K562 (cell line): Measurements from ENCODE around the gene NRP2. TPM values are rescaled to one million over a fixed set of nuclear protein-coding genes. Genes with fewer than 3 reads are reported as not detected.

Experiments
- ATAC-seq: fragments of 200-7000 bp; cut with Tn5 transposase; 3 replicates; pipeline ENCODE4 v1.9.1; 2020; ENCODE audit warnings: moderate library complexity
- BruUV-seq: library from RNA; stranded (reverse); fragments of 400-500 nt; replicated peaks from 2 replicates; lab custom pipeline; 2021; lab: Mats Ljungman, UMichigan
- CTCF ChIA-PET: fragments of 300-600 bp; formaldehyde crosslinking; extraction: SDS; loops from one replicate; lab custom pipeline; 2021; ENCODE audit warnings: low intra/inter-chr PET ratio; lab: Yijun Ruan, JAX
- POLR2A ChIA-PET: fragments of 300-600, 350-650 bp; sonication (Branson Sonifier 250); formaldehyde crosslinking; extraction: SDS; loops from one replicate; lab custom pipeline; 2021; ENCODE audit warnings: antibody characterized with exemption, inconsistent platforms; lab: Yijun Ruan, JAX
- DNase-seq, 4 experiments: peaks; one replicate each; pipeline versions ENCODE4 v3.0.0 to v3.0.0-alpha.2; 2011 to 2018; ENCODE audit warnings: low spot score in 3 of 4, mixed read lengths in 3 of 4; ENCODE audit errors: extremely low read depth in 1 of 4
- FAIRE-seq: peaks from 2 replicates; lab custom pipeline; 2011; peaks lifted over from hg19 to GRCh38; lab: Jason Lieb, UNC
- H2AFZ ChIP-seq: 2 replicates; pipeline ENCODE4 v1.6.0; 2011; ENCODE audit warnings: low read depth, low read length, control low read depth, inconsistent platforms
- H3K27ac ChIP-seq: fragments of 200-600 bp; 3 replicates; pipeline ENCODE4 v1.8.0; 2011; ENCODE audit warnings: low read depth, mild to moderate bottlenecking, control low read depth, inconsistent platforms, low read length, moderate library complexity, mixed read lengths; ENCODE audit errors: extremely low read depth
- H3K27me3 ChIP-seq, 2 experiments: fragments of 300-600 bp in 1 of 2; 2 replicates in 1 of 2; 3 replicates in 1 of 2; pipeline versions ENCODE4 v1.6.0 to v1.8.0; 2011; ENCODE audit warnings: inconsistent platforms in 2 of 2, low read length in 2 of 2, mild to moderate bottlenecking in 1 of 2, mixed read lengths in 1 of 2, moderate library complexity in 1 of 2; ENCODE audit not compliant: control insufficient read depth in 2 of 2, insufficient read depth in 2 of 2
- H3K36me3 ChIP-seq: fragments of 300-600 bp; 3 replicates; pipeline ENCODE4 v1.8.0; 2011; ENCODE audit warnings: mild to moderate bottlenecking, low read length, inconsistent platforms; ENCODE audit not compliant: control insufficient read depth, insufficient read depth
- H3K4me1 ChIP-seq, 2 experiments: fragments of 200-600 bp in 1 of 2; replicated peaks in 1 of 2; 2 replicates in 1 of 2; 3 replicates in 1 of 2; pipeline versions ENCODE4 v1.5.1 to v1.8.0; 2011; ENCODE audit warnings: inconsistent platforms in 2 of 2, low read length in 2 of 2, mild to moderate bottlenecking in 1 of 2, mixed read lengths in 1 of 2, moderate library complexity in 1 of 2; ENCODE audit not compliant: control insufficient read depth in 2 of 2, insufficient read depth in 2 of 2
- H3K4me2 ChIP-seq: 2 replicates; pipeline ENCODE4 v1.6.1; 2011; ENCODE audit warnings: low read length, control low read depth, inconsistent platforms, mixed read lengths; ENCODE audit not compliant: insufficient read depth
- H3K4me3 ChIP-seq: fragments of 200-600 bp; sonication (generic), shearing (Covaris generic); 2 replicates; pipeline ENCODE4 v1.5.1; 2016; ENCODE audit warnings: control low read depth, inconsistent platforms
- H3K79me2 ChIP-seq: fragments of 200-600 bp; 3 replicates; pipeline ENCODE4 v1.8.0; 2011; ENCODE audit warnings: low read length, inconsistent platforms; ENCODE audit not compliant: control insufficient read depth, insufficient read depth
- H3K9ac ChIP-seq, 2 experiments: 2 replicates each; pipeline versions ENCODE4 v1.6.0 to v1.6.1; 2011; ENCODE audit warnings: low read depth in 2 of 2, low read length in 2 of 2, control low read depth in 1 of 2, inconsistent platforms in 1 of 2, mild to moderate bottlenecking in 1 of 2, mixed read lengths in 1 of 2; ENCODE audit not compliant: insufficient read depth in 1 of 2
- H3K9me1 ChIP-seq: one replicate; pipeline ENCODE4 v1.6.0; 2011; ENCODE audit warnings: inconsistent platforms, mild to moderate bottlenecking, low read length, moderate library complexity; ENCODE audit not compliant: control insufficient read depth, insufficient read depth
- H3K9me3 ChIP-seq: replicated peaks from 2 replicates; pipeline ENCODE4 v1.5.1; 2011; ENCODE audit warnings: low read depth, low read length, inconsistent platforms; ENCODE audit not compliant: control insufficient read depth, insufficient read depth
- H4K20me1 ChIP-seq: replicated peaks from 2 replicates; pipeline ENCODE4 v1.6.1; 2011; ENCODE audit warnings: low read length, inconsistent platforms, mixed read lengths; ENCODE audit not compliant: control insufficient read depth, insufficient read depth
- ILF3 ChIP-seq: fragments of 450-650 bp; IDR thresholded peaks from 2 replicates; pipeline ENCODE4 v1.6.1; 2018; ENCODE audit warnings: antibody characterized with exemption, mild to moderate bottlenecking, moderate library complexity, borderline replicate concordance
- KLF10 ChIP-seq: fragments of 250-450 bp; sonication (Bioruptor Pico); IDR thresholded peaks from 2 replicates; pipeline ENCODE4 v1.6.1; 2021; ENCODE audit warnings: matching md5 sums
- MTF1 ChIP-seq: fragments of 250-450 bp; sonication (Bioruptor Pico); IDR thresholded peaks from 2 replicates; pipeline ENCODE4 v1.9.0; 2021; ENCODE audit warnings: moderate library complexity, mild to moderate bottlenecking, inconsistent platforms, borderline replicate concordance
- NONO ChIP-seq, 2 experiments: fragments of 200-400 bp in 1 of 2; fragments of 450-650 bp in 1 of 2; formaldehyde crosslinking in 1 of 2; IDR thresholded peaks; 2 replicates each; pipeline ENCODE4 v1.6.1; 2017; ENCODE audit warnings: low read depth in 2 of 2, mild to moderate bottlenecking in 2 of 2, moderate library complexity in 2 of 2, low read length in 1 of 2
- PCBP2 ChIP-seq: fragments of 200-400 bp; formaldehyde crosslinking; IDR thresholded peaks from 2 replicates; pipeline ENCODE4 v1.6.1; 2018; ENCODE audit warnings: low read length, low read depth, mild to moderate bottlenecking, moderate library complexity; ENCODE audit not compliant: poor library complexity, severe bottlenecking
- ZC3H8 ChIP-seq: fragments of 450-650 bp; IDR thresholded peaks from 2 replicates; pipeline ENCODE4 v1.6.1; 2017
- ZFP30 ChIP-seq: fragments of 250-450 bp; sonication (Bioruptor Pico); IDR thresholded peaks from 2 replicates; pipeline ENCODE4 v1.8.0; 2022; ENCODE audit warnings: moderate library complexity, mild to moderate bottlenecking, inconsistent platforms, borderline replicate concordance
- WGBS: fragments of 100-300 bp; shearing (Covaris generic); methylation state at CpG from one replicate; pipeline ENCODE4 v1.1.6; 2016; ENCODE audit warnings: low coverage, mixed read lengths; ENCODE audit not compliant: insufficient coverage; ENCODE audit errors: missing lambda C conversion rate; 5-methylcytosine and 5-hydroxymethylcytosine counted together
- in situ Hi-C: fragments of 300-500 bp; cut with MboI; formaldehyde crosslinking; loops from 4 replicates; pipeline ENCODE4 v1.15.0; 2018; ENCODE audit warnings: inconsistent platforms, mixed read lengths
- intact Hi-C: fragments of 100-400 bp; cut with micrococcal nuclease; formaldehyde crosslinking; loops from 2 replicates; pipeline ENCODE4 v1.14.2; 2022
- polyA plus RNA-seq, 8 experiments: library from polyadenylated mRNA; depleted of rRNA in 4 of 8; stranded (reverse) in 5 of 8; unstranded in 3 of 8; fragments of >200 nt; fragmentation: Nextera tagmentation in 2 of 8; fragmentation: Illumina TruSeq in 1 of 8; extraction: Ambion mirVana in 2 of 8; extraction: Trizol in 1 of 8; gene quantifications; 2 replicates each; pipeline versions ENCODE4 v1.2.1 to v1.2.3, GENCODE V29; 2011 to 2014; ENCODE audit warnings: inconsistent platforms in 1 of 8, missing spikeins in 1 of 8
- total RNA-seq, 7 experiments: library from RNA; depleted of rRNA in 6 of 7; stranded (reverse); fragments of >200 nt in 6 of 7; fragmentation: Illumina TruSeq in 2 of 7; extraction: Trizol in 2 of 7; gene quantifications; 2 replicates each; pipeline versions ENCODE4 v1.2.1 to v1.2.3, GENCODE V29; 2011 to 2021; ENCODE audit warnings: low replicate concordance in 1 of 7

NRP2 gene
- total and polyA plus RNA-seq, 9 of the 15 experiments (the other 6 are each of a cell fraction or from before 2014, with no cell fraction given) = 0.05 to 0.31 (median 0.15) TPM; not detected in 5

GRCh38 chr2:205656941-205657340 is 25.4 kb upstream of the NRP2 start:
- in situ Hi-C loops (no loop called here), intact Hi-C loops (no loop called here)
- Histone ChIP-seq H3K79me2 (no peaks in the 10 kb centered on the region), H3K4me1 (no peaks in the 10 kb centered on the region), H3K4me3 (no peak overlapping the region), H3K36me3 (no peaks in the 10 kb centered on the region), H3K9me3 (no peaks in the 10 kb centered on the region), H3K9ac (no peak overlapping the region), H4K20me1 (no peaks in the 10 kb centered on the region), H3K4me2 (no peak overlapping the region), H3K9me1 (no peaks in the 10 kb centered on the region), H3K27ac (no peak overlapping the region), H2AFZ (no peak overlapping the region), H3K27me3 (no peaks in the 10 kb centered on the region; a peak in 1 of 5 replicates)
- DNase-seq (no peak), FAIRE-seq (no peak), ATAC-seq (no peak)
- TF ChIP-seq NONO (IDR thresholded peaks at IDR 0.05; ENCODE audit: low read depth in 2 of 2, low read length in 1 of 2) = no peak
- TF ChIP-seq PCBP2 = no peak
- BruUV-seq = no TSS peak
- CTCF ChIA-PET = no interaction called here
- WGBS = 0% methylated on average over 4 of the region's 4 CpGs
- POLR2A ChIA-PET = no interaction called here

DNA sequence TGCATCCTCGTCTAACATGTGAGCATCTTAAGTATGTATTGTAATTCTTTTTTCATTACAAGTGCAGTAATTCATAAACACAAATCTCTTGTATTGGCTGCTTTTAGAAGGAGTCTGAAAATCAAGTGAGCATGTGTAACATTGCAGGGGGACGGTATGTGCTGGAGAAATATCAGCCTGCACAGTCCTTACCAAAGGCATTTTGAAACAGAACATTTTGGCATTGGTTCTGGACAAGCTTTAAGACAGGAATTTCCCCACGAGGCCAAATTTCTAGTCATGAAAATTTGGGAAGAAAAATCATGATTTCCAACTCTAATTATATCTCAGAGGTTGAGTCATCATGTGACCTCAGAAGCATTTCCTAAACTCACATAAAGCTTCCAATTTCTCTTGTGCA is 24.7 kb upstream of the NRP2 start:
- no peak for TF ChIP-seq KLF10
- TF ChIP-seq ZFP30 (CRISPR knock-in tag) = no peak
- TF ChIP-seq ILF3 = no peak
- TF ChIP-seq MTF1 = no peak
- no peak for TF ChIP-seq ZC3H8
- intact Hi-C loops = no loop called here
- in situ Hi-C loops = no loop called here
- no peaks in the 10 kb centered on the region for H3K9me3 ChIP-seq
- ATAC-seq (no peak), DNase-seq (no peak), FAIRE-seq (no peak)
- no peaks in the 10 kb centered on the region for H3K9me1 ChIP-seq
- H3K36me3 ChIP-seq = no peaks in the 10 kb centered on the region
- H3K27ac ChIP-seq = no peak overlapping the region
- no peak overlapping the region for H3K9ac ChIP-seq
- H3K4me1 ChIP-seq = no peaks in the 10 kb centered on the region
- no peaks in the 10 kb centered on the region for H3K79me2 ChIP-seq
- no peaks in the 10 kb centered on the region; a peak in 1 of 5 replicates for H3K27me3 ChIP-seq
- ChIA-PET POLR2A (no interaction called here), CTCF (no interaction called here)
- no TSS peak for BruUV-seq
- 0% methylated on average over 3 of the region's 3 CpGs for WGBS
- H3K4me2 ChIP-seq = no peak overlapping the region
- H4K20me1 ChIP-seq = no peaks in the 10 kb centered on the region
- no peak overlapping the region for H2AFZ ChIP-seq
- no peak overlapping the region for H3K4me3 ChIP-seq
